Posterior vena cava (tissue), 2 donors: ENCODE data around the gene RASSF5. TPM values are rescaled to one million over a fixed set of nuclear protein-coding genes. Genes with fewer than 3 reads are reported as not detected.
"Not testable (repeated sequence)": the region's sequence is repeated elsewhere in the genome, so short reads cannot be mapped to it uniquely, and the experiment has no call there.

Experiments used
- DNase-seq: peaks from one replicate; pipeline ENCODE4 v3.0.0-alpha.2; 2020; ENCODE audit warnings: low spot score
- intact Hi-C, 2 donors: fragments of 100-400 bp; cut with DNase I; formaldehyde crosslinking; loops; one replicate each; pipeline versions ENCODE4 v1.14.1 to v1.14.2; 2022 to 2023
- total RNA-seq, 2 donors: library from RNA; stranded (reverse); fragmentation: NEBNext Ultra II Directional; extraction: Animal tissue kit (Norgen Biotek cat#: 25700); gene quantifications; one replicate each; pipeline ENCODE4 v1.2.1, GENCODE V29; 2021
- donor health status: DM: yes; HTN: yes; CAD: no.
- donor health status: DM: yes; HTN: yes; CAD: no.

The RASSF5 gene
- total RNA-seq, 2 donors from 2014 or later: 11.0 to 13.3 TPM

GRCh38 chr1:206588492-206588891 lies 81.2 kb downstream of the RASSF5 start:
- intact Hi-C loops: no loop called here
- no peak for DNase-seq

GRCh38 chr1:206589206-206589605 lies 81.9 kb downstream of the RASSF5 start:
- intact Hi-C loops: no loop called here
- no peak for DNase-seq

- DNase-seq: no peak
- intact Hi-C loops: no loop called here
Measured at GRCh38 chr1:206590025-206590758, 82.9 kb downstream of the RASSF5 start.

GRCh38 chr1:206591226-206591625 lies 83.9 kb downstream of the RASSF5 start:
- intact Hi-C loops: no loop called here
- DNase-seq: no peak

GRCh38 chr1:206591696-206592095 lies 84.4 kb downstream of the RASSF5 start:
- intact Hi-C loops: no loop called here

GRCh38 chr1:206593351-206593925 lies 86.1 kb downstream of the RASSF5 start:
- no peak for DNase-seq
- intact Hi-C loops: no loop called here

More at GRCh38 chr1:206591696-206592095, 84.4 kb downstream of the RASSF5 start:
- no peak for DNase-seq

- intact Hi-C loops: no loop called here
Measured at GRCh38 chr1:206595581-206596318, 88.4 kb downstream of the RASSF5 start.

GRCh38 chr1:206596319-206596666 lies 89.0 kb downstream of the RASSF5 start:
- no peak for DNase-seq
- intact Hi-C loops: no loop called here

More at GRCh38 chr1:206595581-206596318, 88.4 kb downstream of the RASSF5 start:
- no peak for DNase-seq

- peak; percentile 87 for DNase-seq
- intact Hi-C loops: no loop called here
Measured at GRCh38 chr1:206600527-206600926, 93.2 kb downstream of the RASSF5 start.

GRCh38 chr1:206604861-206605260 lies 97.5 kb downstream of the RASSF5 start:
- DNase-seq: no peak
- intact Hi-C loops: no loop called here

GRCh38 chr1:206606867-206607266 lies 99.5 kb downstream of the RASSF5 start:
- intact Hi-C loops: no loop called here
- DNase-seq: no peak

GRCh38 chr1:206608108-206608698 lies 100.9 kb downstream of the RASSF5 start:
- intact Hi-C loops: no loop called here
- no peak for DNase-seq

GRCh38 chr1:206609229-206609991 lies 102.1 kb downstream of the RASSF5 start:
- intact Hi-C loops: no loop called here
- DNase-seq: no peak

GRCh38 chr1:206612129-206612876 lies 105.0 kb downstream of the RASSF5 start, which contains the start of gene EIF2D:
TSS of gene EIF2D (minus strand) at chr1:206612465. CDS start at chr1:206612342, 123 bp downstream.
- intact Hi-C loops: no loop called here
- peak; percentile 98 for DNase-seq

GRCh38 chr1:206626396-206626795 lies 119.1 kb downstream of the RASSF5 start:
- intact Hi-C loops, DNase-seq: not testable (repeated sequence)

GRCh38 chr1:206628916-206629315 lies 121.6 kb downstream of the RASSF5 start:
- intact Hi-C loops: no loop called here
- no peak for DNase-seq

GRCh38 chr1:206631085-206631509 lies 123.8 kb downstream of the RASSF5 start:
- intact Hi-C loops: loop anchor here in 1 of 2 donors (5.0 kb wide), 1 partner anchor 281 kb away; no protein-coding TSS in a partner anchor
- no peak for DNase-seq

- intact Hi-C loops: loop anchor here in 1 of 2 donors (5.0 kb wide), 1 partner anchor 279 kb away; no protein-coding TSS in a partner anchor
- no peak for DNase-seq
Measured at GRCh38 chr1:206633708-206634121, 126.4 kb downstream of the RASSF5 start.
